Panc1 (cell line): ENCODE measurements around the gene MAML3.

Experiments used
- SIN3A ChIP-seq: IDR thresholded peaks from 2 replicates; pipeline ENCODE4 v1.6.1; 2012; ENCODE audit warnings: low read depth, mild to moderate bottlenecking, low read length, moderate library complexity, borderline replicate concordance; ENCODE audit not compliant: insufficient read depth
- TF ChIP-seq, protein P1 (sequence below): fragments of 450-650 bp; IDR thresholded peaks from 2 replicates; pipeline ENCODE4 v1.5.1; 2017; ENCODE audit warnings: mild to moderate bottlenecking

- TF ChIP-seq, protein P1, sequence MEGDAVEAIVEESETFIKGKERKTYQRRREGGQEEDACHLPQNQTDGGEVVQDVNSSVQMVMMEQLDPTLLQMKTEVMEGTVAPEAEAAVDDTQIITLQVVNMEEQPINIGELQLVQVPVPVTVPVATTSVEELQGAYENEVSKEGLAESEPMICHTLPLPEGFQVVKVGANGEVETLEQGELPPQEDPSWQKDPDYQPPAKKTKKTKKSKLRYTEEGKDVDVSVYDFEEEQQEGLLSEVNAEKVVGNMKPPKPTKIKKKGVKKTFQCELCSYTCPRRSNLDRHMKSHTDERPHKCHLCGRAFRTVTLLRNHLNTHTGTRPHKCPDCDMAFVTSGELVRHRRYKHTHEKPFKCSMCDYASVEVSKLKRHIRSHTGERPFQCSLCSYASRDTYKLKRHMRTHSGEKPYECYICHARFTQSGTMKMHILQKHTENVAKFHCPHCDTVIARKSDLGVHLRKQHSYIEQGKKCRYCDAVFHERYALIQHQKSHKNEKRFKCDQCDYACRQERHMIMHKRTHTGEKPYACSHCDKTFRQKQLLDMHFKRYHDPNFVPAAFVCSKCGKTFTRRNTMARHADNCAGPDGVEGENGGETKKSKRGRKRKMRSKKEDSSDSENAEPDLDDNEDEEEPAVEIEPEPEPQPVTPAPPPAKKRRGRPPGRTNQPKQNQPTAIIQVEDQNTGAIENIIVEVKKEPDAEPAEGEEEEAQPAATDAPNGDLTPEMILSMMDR, result no peak
- TF ChIP-seq SIN3A, result no peak
These were observed 122.3 kb downstream of the MAML3 start for GRCh38 chr4:140031706-140032105.
